Activated CD4-positive, alpha-beta memory T cell treated with anti-CD3 and anti-CD28 coated beads, Interleukin-2, amount 10 ng/mL, durations not matched to agents 7 days and 5 days (primary cell): ENCODE data around the gene RORC. TPM values are rescaled to one million over a fixed set of nuclear protein-coding genes. Genes with fewer than 3 reads are reported as not detected.
"Not testable (repeated sequence)": the region's sequence is repeated elsewhere in the genome, so short reads cannot be mapped to it uniquely, and the experiment has no call there.

ENCODE experiments used
- CTCF ChIA-PET: fragments of 350-600 bp; sonication (Branson Sonifier 250); formaldehyde crosslinking; loops from one replicate; lab custom pipeline; 2021; ENCODE audit warnings: antibody characterized with exemption, inconsistent platforms; lab: Charles Lee
- POLR2A ChIA-PET: fragments of 350-600 bp; sonication (Branson Sonifier 250); formaldehyde crosslinking; loops from one replicate; lab custom pipeline; 2021; ENCODE audit warnings: antibody characterized with exemption; lab: Charles Lee
- DNase-seq: peaks from one replicate; pipeline ENCODE4 v3.0.0-alpha.2; 2020
- H3K27ac Mint-ChIP-seq: one replicate; pipeline ENCODE4 v1.8.0; 2021; ENCODE audit warnings: mild to moderate bottlenecking, mixed read lengths
- H3K27me3 Mint-ChIP-seq: one replicate; pipeline ENCODE4 v1.8.0; 2021; ENCODE audit warnings: mixed read lengths
- H3K36me3 Mint-ChIP-seq: one replicate; pipeline ENCODE4 v1.8.0; 2021; ENCODE audit warnings: low read depth, mixed read lengths
- H3K4me1 Mint-ChIP-seq: one replicate; pipeline ENCODE4 v1.8.0; 2021; ENCODE audit warnings: mixed read lengths
- H3K4me3 Mint-ChIP-seq: one replicate; pipeline ENCODE4 v1.8.0; 2021; ENCODE audit warnings: mild to moderate bottlenecking, mixed read lengths
- H3K9me3 Mint-ChIP-seq: one replicate; pipeline ENCODE4 v1.8.0; 2021; ENCODE audit warnings: mixed read lengths
- total RNA-seq, 2 experiments: library from RNA; stranded (reverse); gene quantifications; one replicate each; pipeline ENCODE4 v1.2.3, GENCODE V29; 2021

RORC gene
- total RNA-seq, 2 experiments from 2014 or later = 25.4 to 25.8 TPM

DNA sequence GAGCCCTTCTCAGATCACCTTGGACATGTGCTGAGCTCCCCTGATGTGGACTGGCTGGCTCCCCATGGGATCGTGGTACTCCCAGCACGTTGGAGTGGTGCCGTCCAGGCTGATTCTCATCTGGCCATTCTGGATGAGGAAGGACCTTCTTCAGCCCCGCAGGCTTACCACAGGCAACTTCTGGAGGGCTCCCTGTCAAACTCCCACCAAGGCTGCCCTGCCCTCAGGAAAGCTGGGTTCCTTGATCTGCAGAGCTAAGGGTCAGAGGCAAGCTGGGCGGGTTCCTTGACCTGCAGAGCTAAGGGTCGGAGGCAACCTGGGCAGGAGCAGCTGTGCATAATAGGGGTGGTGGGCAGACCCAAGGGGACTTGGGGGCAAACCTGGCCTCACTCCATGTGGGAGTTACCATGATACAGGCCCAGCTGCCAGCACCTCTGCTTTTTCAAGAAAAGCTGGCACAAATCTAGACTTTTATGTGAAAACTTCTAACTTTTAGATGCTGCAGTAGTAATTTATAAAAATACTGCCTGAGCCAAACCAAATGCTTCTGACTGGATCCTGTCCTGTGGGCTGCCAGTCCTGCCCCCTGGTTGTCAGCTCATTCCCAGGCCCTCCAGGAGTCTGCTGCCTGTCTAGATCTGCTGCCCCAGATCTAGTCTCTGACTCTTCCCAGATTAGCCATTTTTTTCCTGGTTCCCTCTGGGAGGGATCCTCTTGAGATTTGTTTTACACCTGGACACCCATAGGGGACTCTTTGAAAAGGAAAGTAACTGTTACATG, 27.5 kb upstream of the RORC start:
- ChIA-PET POLR2A (interaction anchor here (0.9 to 2.5 kb wide), 3 partner anchors 11 to 21 kb away, joined by 3 to 17 read pairs (median 4); partner anchors contain the start of gene C2CD4D), CTCF (interaction anchor here (1.1 to 1.8 kb wide), 3 partner anchors 10 to 143 kb away, joined by 3 to 5 read pairs (median 5); no protein-coding TSS in a partner anchor)
- Mint-ChIP-seq H3K27me3 (no peaks in the 10 kb centered on the region), H3K36me3 (peaks cover 3% of the 10 kb centered on the region), H3K9me3 (no peaks in the 10 kb centered on the region), H3K27ac (no peak overlapping the region), H3K4me1 (no peaks in the 10 kb centered on the region), H3K4me3 (no peak overlapping the region)
- no peak for DNase-seq

DNA sequence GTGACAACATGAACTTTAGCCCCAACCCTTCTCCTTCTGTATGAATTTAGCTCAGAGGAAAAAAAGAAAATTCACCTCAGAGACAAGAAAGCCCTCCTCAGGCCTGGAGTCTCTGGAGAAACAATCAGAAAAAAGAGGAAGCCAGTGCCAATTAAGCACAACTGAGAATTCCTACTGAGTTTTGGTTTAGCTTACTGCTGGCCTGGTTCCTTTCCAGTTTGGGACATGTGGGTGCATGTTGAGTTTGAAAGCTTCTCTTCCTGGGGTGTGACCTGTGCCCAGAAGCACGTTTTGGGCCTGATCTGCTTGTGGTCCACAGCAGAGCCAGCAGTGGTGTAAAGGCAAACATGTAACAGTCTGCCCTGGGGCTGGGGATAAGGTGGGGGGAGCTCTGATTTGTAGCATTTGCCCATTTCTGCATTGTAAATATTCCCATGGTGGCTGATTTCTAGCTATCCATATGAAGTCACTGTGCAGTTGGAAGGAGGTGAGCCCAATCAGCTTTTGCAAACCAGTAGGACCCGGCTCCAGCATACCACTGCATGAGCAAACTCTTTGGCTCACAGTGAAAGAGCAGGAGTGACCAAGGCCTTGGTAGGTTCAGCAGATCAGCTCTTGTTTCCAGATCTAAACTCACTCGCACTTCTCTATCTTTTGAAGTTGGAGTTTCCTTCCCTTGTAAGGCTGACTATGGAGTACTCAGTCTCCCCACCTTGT, 26.6 kb upstream of the RORC start:
- peaks cover 3% of the 10 kb centered on the region for H3K36me3 Mint-ChIP-seq
- ChIA-PET POLR2A (interaction anchor here (0.7 to 2.5 kb wide), 4 partner anchors 10 to 20 kb away, joined by 3 to 17 read pairs (median 4); partner anchors contain the start of gene C2CD4D), CTCF (interaction anchor here (0.6 to 1.8 kb wide), 5 partner anchors 10 to 703 kb away, joined by 3 to 5 read pairs (median 3); no protein-coding TSS in a partner anchor)
- H3K27me3 Mint-ChIP-seq = no peaks in the 10 kb centered on the region
- H3K27ac Mint-ChIP-seq = no peak overlapping the region
- H3K4me1 Mint-ChIP-seq = no peaks in the 10 kb centered on the region
- H3K4me3 Mint-ChIP-seq = no peak overlapping the region
- DNase-seq = no peak
- H3K9me3 Mint-ChIP-seq = no peaks in the 10 kb centered on the region

DNA sequence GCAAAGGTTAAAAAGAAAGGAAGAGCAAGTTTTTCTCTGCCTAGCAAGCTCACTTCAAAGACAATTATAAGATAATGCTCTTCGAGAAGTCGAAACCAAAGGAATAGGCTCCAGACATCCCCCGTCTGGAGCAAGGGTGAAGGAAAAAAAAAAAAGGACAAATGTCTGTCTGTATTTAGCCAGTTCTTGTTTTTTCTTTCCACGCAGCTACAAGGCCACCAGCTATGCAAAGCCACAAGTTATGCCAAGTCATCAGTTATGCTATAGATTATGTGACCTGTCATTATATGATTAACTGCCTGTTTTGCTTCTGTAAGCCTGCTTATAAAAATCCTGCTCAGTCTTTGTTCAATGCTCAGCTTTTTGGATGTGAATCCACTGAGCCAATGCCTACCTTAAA, 24.3 kb upstream of the RORC start:
- no peaks in the 10 kb centered on the region for H3K9me3 Mint-ChIP-seq
- H3K27ac Mint-ChIP-seq = no peak overlapping the region
- ChIA-PET CTCF (no interaction called here), POLR2A (interaction anchor here (1.0 to 1.3 kb wide), 3 partner anchors 16 to 25 kb away, joined by 3 read pairs; no protein-coding TSS in a partner anchor)
- no peak overlapping the region for H3K4me3 Mint-ChIP-seq
- H3K27me3 Mint-ChIP-seq = no peaks in the 10 kb centered on the region
- H3K36me3 Mint-ChIP-seq = peaks cover 8% of the 10 kb centered on the region
- H3K4me1 Mint-ChIP-seq = no peaks in the 10 kb centered on the region
- DNase-seq = no peak

DNA sequence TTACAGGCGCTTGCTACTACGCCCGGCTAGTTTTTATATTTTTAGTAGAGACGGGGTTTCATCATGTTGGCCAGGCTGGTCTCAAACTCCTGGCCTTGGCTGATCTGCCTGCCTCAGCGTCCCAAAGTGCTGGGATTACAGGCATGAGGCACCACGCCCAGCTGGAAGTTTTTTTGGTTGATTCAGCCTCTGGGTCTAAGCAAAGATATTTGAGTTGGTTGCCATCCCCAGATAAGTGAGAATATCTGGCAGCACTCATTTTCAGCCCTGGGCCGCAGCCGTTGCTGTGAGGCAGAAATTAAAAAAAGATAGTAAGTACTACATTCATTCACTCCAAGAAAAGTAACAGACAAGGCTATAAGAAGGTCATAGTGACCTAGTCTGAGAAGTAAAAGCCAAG, 23.9 kb upstream of the RORC start:
- CTCF ChIA-PET, H3K36me3 Mint-ChIP-seq, H3K27me3 Mint-ChIP-seq, DNase-seq, H3K9me3 Mint-ChIP-seq, H3K4me3 Mint-ChIP-seq, H3K4me1 Mint-ChIP-seq, H3K27ac Mint-ChIP-seq: not testable (repeated sequence)
- POLR2A ChIA-PET = interaction anchor here (0.8 to 1.3 kb wide), 3 partner anchors 15 to 34 kb away, joined by 3 read pairs; no protein-coding TSS in a partner anchor

DNA sequence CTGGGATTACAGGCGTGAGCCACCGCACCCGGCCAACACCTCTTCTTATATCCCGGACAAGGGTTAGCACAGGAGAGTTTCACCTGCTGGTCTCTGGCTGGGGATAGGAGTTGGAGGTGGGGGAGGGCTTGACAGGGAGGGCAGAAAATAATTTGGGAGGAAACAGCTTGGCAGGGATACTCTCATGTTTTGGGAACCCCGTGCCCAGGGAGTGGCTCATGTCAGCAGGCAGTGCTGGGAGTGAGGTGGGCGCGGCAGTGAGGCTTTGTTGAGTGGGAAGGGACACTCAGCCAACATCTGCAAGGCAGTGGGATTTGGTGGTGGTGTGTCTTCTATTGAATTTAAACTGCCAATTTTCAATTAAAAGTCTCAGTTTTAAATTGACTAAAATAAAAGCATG, 23.1 kb upstream of the RORC start:
- no peak for DNase-seq
- Mint-ChIP-seq H3K4me1 (peaks cover 2% of the 10 kb centered on the region), H3K36me3 (peaks cover 12% of the 10 kb centered on the region), H3K27me3 (no peaks in the 10 kb centered on the region), H3K9me3 (no peaks in the 10 kb centered on the region), H3K4me3 (no peak overlapping the region), H3K27ac (no peak overlapping the region)
- CTCF ChIA-PET = no interaction called here
- POLR2A ChIA-PET = interaction anchor here (0.8 to 1.3 kb wide), 2 partner anchors 15 to 33 kb away, joined by 3 read pairs; no protein-coding TSS in a partner anchor

DNA sequence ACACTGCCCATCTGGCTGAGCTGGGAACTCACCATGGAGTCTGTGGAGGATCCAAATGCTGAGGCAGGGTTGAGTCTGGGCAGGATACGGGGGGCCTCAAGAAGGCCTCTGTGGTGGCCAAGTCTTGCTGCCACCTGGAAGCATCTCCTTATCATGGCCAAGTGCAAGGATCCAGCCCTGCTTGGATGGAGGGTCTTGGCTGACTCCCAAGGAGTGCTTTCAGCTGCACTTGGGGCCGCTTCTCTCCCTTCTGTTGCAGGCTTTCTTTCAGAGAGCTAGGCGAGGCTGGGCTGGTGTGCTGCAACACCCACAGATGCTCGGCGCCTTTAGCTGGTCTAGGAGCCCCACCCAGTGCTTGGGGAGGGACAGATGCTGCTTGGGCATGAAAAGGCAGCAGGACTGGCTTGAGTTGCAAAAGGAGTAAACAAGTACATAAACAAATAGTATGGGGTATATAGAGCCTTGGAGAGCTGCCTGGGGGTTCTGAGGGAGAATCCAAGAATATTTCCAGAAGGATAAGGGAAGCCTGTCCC, 21.9 kb upstream of the RORC start, which contains the start of gene THEM5:
Gene THEM5 (minus strand): TSS at position 302 of the 533 bp plus-strand sequence. CDS start 147 bp downstream, at position 155.
- Mint-ChIP-seq H3K4me3 (no peak within 1 kb of the TSS), H3K9me3 (no peaks in the 10 kb centered on the region), H3K27me3 (no peaks in the 10 kb centered on the region), H3K27ac (no peak within 1 kb of the TSS), H3K36me3 (peaks cover 16% of the 10 kb centered on the region), H3K4me1 (peaks cover 13% of the 10 kb centered on the region)
- ChIA-PET CTCF (interaction anchor here (0.7 to 1.0 kb wide), 3 partner anchors 12 to 260 kb away, joined by 3 to 4 read pairs (median 3); no protein-coding TSS in a partner anchor), POLR2A (interaction anchor here (1.1 to 2.8 kb wide), 3 partner anchors 10 to 17 kb away, joined by 4 to 15 read pairs (median 4); partner anchors contain the start of gene C2CD4D)
- DNase-seq = no peak

DNA sequence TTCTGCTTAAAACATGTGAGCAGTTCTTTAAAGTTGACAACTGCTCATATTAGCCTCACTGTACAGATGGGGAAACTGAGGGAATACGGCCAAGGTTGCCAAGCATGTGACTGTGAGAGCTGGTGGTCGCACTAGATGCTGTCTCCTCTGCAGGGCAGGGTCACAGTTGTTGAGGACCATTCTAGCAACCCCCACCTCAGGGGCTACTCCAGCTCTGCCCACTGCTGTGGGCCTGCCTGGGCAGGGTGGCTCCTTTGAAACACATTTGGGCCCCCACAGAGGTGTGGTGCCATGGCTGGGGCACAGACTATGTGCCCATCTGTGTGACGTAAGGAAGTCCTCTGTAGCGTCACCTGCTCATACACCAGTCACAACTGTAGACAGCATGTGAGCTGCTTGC, 21.1 kb upstream of the RORC start:
- Mint-ChIP-seq H3K36me3 (peaks cover 17% of the 10 kb centered on the region), H3K27me3 (no peaks in the 10 kb centered on the region), H3K4me1 (peaks cover 20% of the 10 kb centered on the region), H3K27ac (no peak overlapping the region), H3K9me3 (no peaks in the 10 kb centered on the region), H3K4me3 (no peak overlapping the region)
- POLR2A ChIA-PET = interaction anchor here (1.1 to 2.8 kb wide), 3 partner anchors 9 to 16 kb away, joined by 4 to 15 read pairs (median 4); partner anchors contain the start of gene C2CD4D
- no peak for DNase-seq
- CTCF ChIA-PET = interaction anchor here (1.1 kb wide), 1 partner anchor 22 kb away, joined by 4 read pairs; no protein-coding TSS in a partner anchor

DNA sequence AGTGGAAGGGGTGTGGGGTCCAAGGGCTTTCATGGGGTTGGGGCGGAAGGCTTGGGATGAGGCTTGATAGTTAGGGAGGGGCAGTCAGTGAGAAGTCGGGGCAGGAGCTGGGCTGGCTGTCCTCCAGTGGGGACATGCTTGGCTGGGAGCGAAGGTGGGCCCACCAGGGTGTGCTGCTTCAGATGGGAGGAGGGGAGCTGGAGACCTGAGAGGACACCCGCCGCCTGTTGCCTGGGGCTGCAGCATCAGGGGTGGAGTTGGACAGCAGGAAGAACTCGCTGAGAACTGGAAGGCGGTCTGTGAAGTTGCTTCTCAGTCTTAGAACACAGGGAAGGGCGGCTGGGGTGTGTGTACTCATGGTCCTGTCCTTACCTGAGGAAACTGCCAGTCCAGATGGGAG, 20.3 kb upstream of the RORC start:
- CTCF ChIA-PET = interaction anchor here (1.1 kb wide), 1 partner anchor 21 kb away, joined by 4 read pairs; no protein-coding TSS in a partner anchor
- POLR2A ChIA-PET = interaction anchor here (2.8 kb wide), 1 partner anchor 11 kb away, joined by 15 read pairs; the partner anchor contains the start of gene C2CD4D

DNA sequence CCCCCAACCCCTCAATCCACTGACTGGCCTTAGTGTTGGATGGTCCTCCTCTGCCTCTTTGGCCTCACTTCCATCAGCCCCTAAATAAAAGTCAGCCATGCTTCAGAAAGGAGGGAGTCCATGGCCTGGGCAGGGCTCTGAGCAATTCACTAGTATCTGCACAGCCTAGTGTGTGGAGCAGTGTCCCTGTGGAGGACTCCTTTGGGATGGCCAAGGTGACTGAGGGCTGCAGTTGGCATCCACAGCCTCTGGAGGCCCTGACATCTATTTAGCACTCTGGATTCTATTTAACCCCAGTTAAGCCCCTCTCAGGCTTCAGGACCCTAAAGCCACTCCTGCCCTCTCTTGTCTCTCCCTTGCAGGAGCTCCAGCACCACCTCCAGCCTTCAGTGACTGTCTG, 18.3 kb upstream of the RORC start:
- Mint-ChIP-seq H3K4me3 (no peak overlapping the region), H3K9me3 (no peaks in the 10 kb centered on the region), H3K27ac (no peak overlapping the region), H3K4me1 (peaks cover 35% of the 10 kb centered on the region), H3K27me3 (no peaks in the 10 kb centered on the region), H3K36me3 (peaks cover 29% of the 10 kb centered on the region)
- ChIA-PET CTCF (interaction anchor here (1.0 to 1.5 kb wide), 2 partner anchors 13 to 59 kb away, joined by 3 to 5 read pairs; no protein-coding TSS in a partner anchor), POLR2A (interaction anchor here (2.0 to 4.6 kb wide), 4 partner anchors 9 to 55 kb away, joined by 6 to 21 read pairs (median 12); partner anchors contain the start of gene C2CD4D)
- DNase-seq = no peak

More for the DNA sequence above, 20.3 kb upstream of the RORC start:
- Mint-ChIP-seq H3K27ac (no peak overlapping the region), H3K27me3 (no peaks in the 10 kb centered on the region), H3K36me3 (peaks cover 20% of the 10 kb centered on the region), H3K4me1 (peaks cover 23% of the 10 kb centered on the region), H3K4me3 (no peak overlapping the region), H3K9me3 (no peaks in the 10 kb centered on the region)
- no peak for DNase-seq

DNA sequence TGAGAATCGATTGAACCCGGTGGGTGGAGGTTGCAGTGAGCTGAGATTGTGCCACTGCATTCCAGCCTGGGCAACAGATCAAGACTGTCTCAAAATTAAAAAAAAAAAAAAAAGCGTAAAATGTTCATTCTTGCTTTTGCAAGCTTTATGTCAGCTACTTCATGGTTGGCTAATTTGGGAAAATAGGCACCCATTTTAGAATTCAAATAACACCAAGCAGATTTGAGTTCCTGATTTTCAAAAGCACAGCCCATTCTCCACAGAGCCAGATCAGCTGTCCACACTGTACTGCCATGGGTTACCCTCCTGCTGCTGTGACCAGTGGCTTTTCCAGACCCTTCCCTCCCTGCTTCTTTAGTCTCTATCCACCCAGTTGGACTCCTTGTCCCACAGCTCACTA, 17.5 kb upstream of the RORC start:
- ChIA-PET POLR2A (interaction anchor here (0.9 to 4.6 kb wide), 5 partner anchors 9 to 60 kb away, joined by 3 to 21 read pairs (median 7); partner anchors contain the start of genes C2CD4D and THEM4), CTCF (interaction anchor here (0.6 to 1.5 kb wide), 4 partner anchors 10 to 151 kb away, joined by 3 to 5 read pairs (median 4); no protein-coding TSS in a partner anchor)
- Mint-ChIP-seq H3K27me3 (no peaks in the 10 kb centered on the region), H3K27ac (peak overlapping the region; percentile 69), H3K9me3 (no peaks in the 10 kb centered on the region), H3K36me3 (peaks cover 36% of the 10 kb centered on the region), H3K4me1 (peaks cover 40% of the 10 kb centered on the region), H3K4me3 (no peak overlapping the region)
- no peak for DNase-seq

DNA sequence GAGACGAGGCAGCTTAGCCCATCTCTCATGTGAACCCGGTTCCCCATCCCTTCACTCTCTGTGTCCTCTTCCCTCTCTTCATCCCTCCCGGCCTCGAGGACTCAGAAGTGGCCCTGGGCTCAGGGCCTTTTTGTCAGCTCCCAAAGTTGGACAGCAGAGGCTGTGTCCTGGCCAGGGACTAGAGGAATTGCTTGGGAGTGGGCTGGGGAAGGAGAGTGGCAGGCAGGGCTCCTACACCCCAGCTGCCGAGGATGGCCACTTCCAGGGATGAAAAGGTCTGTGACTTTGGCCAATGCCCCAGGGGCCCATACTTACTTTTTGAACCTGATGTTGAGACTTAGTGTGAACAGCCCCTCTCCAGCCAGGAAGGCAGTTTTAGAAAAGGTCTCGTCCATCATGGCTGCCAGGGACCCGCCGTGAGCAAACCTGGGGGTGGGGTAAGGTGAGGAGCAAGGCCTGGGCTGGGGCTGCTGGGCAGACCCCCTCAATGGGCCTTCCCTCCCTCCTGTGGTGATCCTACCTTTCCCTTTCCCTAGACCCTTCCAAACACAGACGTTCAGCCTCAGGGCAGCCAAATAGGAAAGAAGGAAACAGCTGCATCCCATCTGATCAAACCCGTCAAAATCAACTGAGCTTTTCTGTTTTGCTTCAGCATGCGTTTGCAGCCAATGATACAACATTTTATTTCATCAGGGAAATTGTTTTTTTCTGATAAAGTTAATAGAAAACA, 16.4 kb upstream of the RORC start:
- peak overlapping the region; percentile 69 for H3K27ac Mint-ChIP-seq
- POLR2A ChIA-PET = interaction anchor here (0.9 to 4.6 kb wide), 6 partner anchors 8 to 61 kb away, joined by 3 to 21 read pairs (median 6); partner anchors contain the start of genes C2CD4D and THEM4
- H3K27me3 Mint-ChIP-seq = no peaks in the 10 kb centered on the region
- peaks cover 40% of the 10 kb centered on the region for H3K4me1 Mint-ChIP-seq
- H3K36me3 Mint-ChIP-seq = peaks cover 37% of the 10 kb centered on the region
- no peak for DNase-seq
- CTCF ChIA-PET = interaction anchor here (0.6 to 1.5 kb wide), 4 partner anchors 11 to 412 kb away, joined by 3 to 5 read pairs (median 3); no protein-coding TSS in a partner anchor
- no peak overlapping the region for H3K4me3 Mint-ChIP-seq
- no peaks in the 10 kb centered on the region for H3K9me3 Mint-ChIP-seq
